Activated T-cell treated with anti-CD3 and anti-CD28 coated beads, Interleukin-2, amount 50 U/mL, for 4 hours (primary cell): ENCODE measurements around the gene SLIT3. TPM values are rescaled to one million over a fixed set of nuclear protein-coding genes. Genes with fewer than 3 reads are reported as not detected.

Experiments used
- ATAC-seq, 2 donors: fragments of 200-7000 bp; cut with Tn5 transposase; one replicate each; pipeline ENCODE4 v1.10.0; 2021
- DNase-seq: peaks from one replicate; pipeline ENCODE4 v3.0.0-alpha.2; 2020
- H3K27me3 Mint-ChIP-seq: one replicate; pipeline ENCODE4 v1.8.0; 2021; ENCODE audit warnings: low read depth, mixed read lengths
- H3K36me3 Mint-ChIP-seq: one replicate; pipeline ENCODE4 v1.8.0; 2022; ENCODE audit warnings: mixed read lengths; ENCODE audit not compliant: insufficient read depth
- H3K4me1 Mint-ChIP-seq: one replicate; pipeline ENCODE4 v1.8.0; 2021; ENCODE audit warnings: low read depth, mixed read lengths
- H3K4me3 Mint-ChIP-seq: one replicate; pipeline ENCODE4 v1.8.0; 2021; ENCODE audit warnings: mild to moderate bottlenecking, moderate library complexity, mixed read lengths
- H3K9me3 Mint-ChIP-seq: one replicate; pipeline ENCODE4 v1.8.0; 2021; ENCODE audit warnings: mixed read lengths
- total RNA-seq, 3 donors: library from RNA; stranded (reverse); gene quantifications; one replicate each; pipeline ENCODE4 v1.2.1, GENCODE V29; 2021

SLIT3 gene
- total RNA-seq, 3 donors from 2014 or later, result 0.03 to 0.16 (median 0.03) TPM

DNA sequence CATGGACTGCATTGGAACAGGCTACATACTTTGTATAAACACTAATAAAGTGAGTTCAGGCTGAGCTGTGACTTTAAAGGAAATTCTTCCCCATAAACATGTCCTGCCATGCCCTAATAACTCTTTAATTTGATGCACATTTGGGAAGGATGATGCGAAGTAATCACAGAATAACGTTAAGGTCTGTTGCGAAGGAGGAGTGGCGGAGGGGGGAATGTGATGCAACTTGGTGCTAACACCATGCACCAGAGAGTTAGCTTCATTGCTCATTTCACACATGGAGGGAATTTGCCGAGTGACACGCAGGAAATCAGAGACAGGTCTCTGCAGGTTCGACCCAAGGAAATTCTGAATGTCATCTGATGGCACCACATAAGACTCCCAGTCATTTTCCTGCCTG is 32.9 kb downstream of the SLIT3 start:
- H3K4me1 Mint-ChIP-seq, result no peaks in the 10 kb centered on the region
- no peak for ATAC-seq
- H3K27me3 Mint-ChIP-seq, result peaks cover 4% of the 10 kb centered on the region

DNA sequence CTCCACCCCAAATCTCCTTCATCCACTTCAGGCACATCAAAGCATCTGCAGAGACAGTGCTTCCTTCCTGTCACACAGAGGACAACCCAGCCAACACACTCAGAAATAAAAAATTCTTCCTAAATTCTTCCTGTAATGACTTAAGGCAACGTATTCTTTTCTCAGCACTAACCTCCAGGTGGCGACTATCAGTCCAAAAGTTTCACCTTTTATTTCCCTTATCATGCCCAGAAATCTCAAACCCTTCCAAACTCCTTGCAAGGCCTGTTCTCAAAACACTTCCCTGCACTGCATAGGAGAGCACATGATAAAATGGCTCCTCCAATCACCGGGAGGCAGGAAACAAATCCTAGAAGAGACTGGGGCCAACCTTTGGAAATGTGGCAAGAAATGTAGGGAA is 35.1 kb downstream of the SLIT3 start:
- H3K4me1 Mint-ChIP-seq, result no peaks in the 10 kb centered on the region
- DNase-seq (no peak), ATAC-seq (no peak)
- no peaks in the 10 kb centered on the region for H3K9me3 Mint-ChIP-seq
- peaks cover 4% of the 10 kb centered on the region for H3K27me3 Mint-ChIP-seq
- H3K4me3 Mint-ChIP-seq, result no peak overlapping the region
- no peaks in the 10 kb centered on the region for H3K36me3 Mint-ChIP-seq

More for the DNA sequence above, 32.9 kb downstream of the SLIT3 start:
- Mint-ChIP-seq H3K4me3 (no peak overlapping the region), H3K36me3 (no peaks in the 10 kb centered on the region), H3K9me3 (no peaks in the 10 kb centered on the region)
- DNase-seq, result no peak

DNA sequence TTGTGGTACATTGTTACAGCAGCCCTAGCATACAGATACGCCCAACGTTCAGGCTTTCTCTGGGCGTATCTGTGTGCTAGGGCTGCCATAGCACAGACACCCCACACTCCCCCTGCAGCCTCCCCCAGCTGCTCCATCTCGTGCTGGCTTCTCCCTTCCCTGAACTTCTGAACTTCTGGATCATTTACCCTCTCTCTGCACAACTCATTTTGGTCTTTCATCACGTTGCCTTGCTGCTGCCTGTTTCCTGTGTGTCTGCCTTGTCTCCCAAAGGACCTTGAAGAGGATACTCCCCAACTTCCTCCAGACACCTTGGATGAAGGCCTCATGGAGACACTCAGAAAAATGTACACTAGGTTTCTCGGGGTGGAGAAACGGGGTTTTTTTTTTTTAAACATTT is 37.3 kb downstream of the SLIT3 start:
- ATAC-seq, result no peak
- Mint-ChIP-seq H3K9me3 (no peaks in the 10 kb centered on the region), H3K27me3 (peaks cover 7% of the 10 kb centered on the region), H3K4me3 (no peak overlapping the region), H3K4me1 (no peaks in the 10 kb centered on the region), H3K36me3 (no peaks in the 10 kb centered on the region)
- no peak for DNase-seq

DNA sequence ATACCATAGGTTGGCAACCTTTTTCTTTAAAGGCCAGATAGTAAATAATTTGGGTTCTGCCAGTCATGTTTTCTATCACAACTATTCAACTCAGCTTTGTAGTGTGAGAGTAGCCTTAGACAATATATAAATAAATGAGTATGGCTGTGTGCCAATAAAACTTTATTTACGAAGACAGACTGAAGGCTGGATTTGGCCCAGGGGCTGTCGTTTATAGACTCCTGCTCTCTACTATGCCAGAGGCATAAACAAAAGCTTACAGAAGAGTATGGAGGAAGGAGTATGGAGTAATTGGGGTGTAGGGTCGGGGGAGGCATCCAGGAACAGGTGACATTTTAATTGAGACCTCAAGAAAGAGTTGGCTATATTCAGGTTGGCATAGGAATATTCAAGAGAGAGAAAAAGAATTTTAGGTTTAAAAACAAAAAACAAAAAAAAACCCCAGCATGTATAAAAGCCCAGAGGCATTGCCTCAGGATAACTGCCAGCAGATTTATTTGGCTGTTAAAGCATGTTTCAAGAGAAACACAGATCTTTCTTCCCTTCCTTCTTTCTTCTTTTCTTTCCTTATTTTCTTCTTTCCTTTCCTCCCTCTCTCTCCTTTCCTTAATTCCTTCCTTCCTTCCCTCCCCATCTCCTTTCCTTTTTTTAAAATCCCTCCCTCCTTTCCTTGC is 39.9 kb downstream of the SLIT3 start:
- ATAC-seq (no peak), DNase-seq (no peak)
- Mint-ChIP-seq H3K27me3 (peaks cover 7% of the 10 kb centered on the region), H3K9me3 (no peaks in the 10 kb centered on the region), H3K4me3 (no peak overlapping the region), H3K36me3 (no peaks in the 10 kb centered on the region), H3K4me1 (no peaks in the 10 kb centered on the region)

DNA sequence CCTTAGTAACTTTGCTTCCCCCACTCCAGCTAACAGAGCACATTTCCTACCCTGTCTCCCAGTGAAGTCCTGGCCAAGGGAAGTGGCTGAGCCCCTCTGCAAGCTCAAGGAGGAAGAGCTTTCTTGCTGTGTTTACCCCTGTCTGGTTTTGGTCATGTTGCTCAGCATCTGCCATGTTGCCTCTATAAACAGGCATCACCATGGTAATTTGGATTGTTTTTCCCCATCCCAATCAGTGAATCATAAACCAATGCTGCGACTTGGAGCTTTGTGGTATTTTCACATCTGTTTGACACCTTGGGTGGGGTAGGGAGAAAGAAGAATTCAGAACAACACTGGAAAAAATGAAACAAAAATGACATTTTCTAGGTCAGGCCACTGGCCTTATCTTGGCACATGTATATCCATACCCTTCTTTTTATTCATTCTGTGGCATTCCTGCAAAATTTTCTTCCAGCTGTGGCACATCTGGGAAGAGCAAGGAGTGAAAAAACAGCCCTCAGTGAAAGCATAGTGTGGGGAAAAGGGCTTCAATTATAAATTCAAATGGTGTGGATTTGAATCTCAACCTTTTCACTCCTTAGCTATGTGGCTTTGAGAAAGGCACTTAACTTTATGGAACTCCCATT is 42.5 kb downstream of the SLIT3 start:
- ATAC-seq (no peak), DNase-seq (no peak)
- Mint-ChIP-seq H3K27me3 (peaks cover 3% of the 10 kb centered on the region), H3K4me3 (no peak overlapping the region), H3K36me3 (no peaks in the 10 kb centered on the region), H3K9me3 (no peaks in the 10 kb centered on the region), H3K4me1 (no peaks in the 10 kb centered on the region)

DNA sequence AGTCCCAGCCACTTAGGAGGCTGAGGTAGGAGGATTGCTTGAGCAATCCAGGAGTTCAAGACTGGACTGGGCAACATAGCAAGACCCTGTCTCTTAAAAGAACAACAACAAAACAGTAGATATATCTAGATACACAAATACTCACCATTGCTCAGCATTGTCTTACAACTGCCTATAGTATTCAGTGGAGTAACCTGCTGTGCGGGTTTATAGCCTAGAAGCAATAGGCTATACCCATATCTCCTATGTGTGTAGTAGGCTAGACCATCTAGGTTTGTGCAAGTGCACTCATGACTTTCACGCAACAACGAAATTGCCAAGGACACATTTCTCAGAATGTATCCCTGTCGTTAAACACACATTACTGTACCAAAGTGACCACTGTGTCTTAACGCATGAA is 44.7 kb downstream of the SLIT3 start:
- H3K9me3 Mint-ChIP-seq, result no peaks in the 10 kb centered on the region
- ATAC-seq (no peak), DNase-seq (no peak)
- H3K4me1 Mint-ChIP-seq, result no peaks in the 10 kb centered on the region
- peaks cover 3% of the 10 kb centered on the region for H3K27me3 Mint-ChIP-seq
- no peaks in the 10 kb centered on the region for H3K36me3 Mint-ChIP-seq
- H3K4me3 Mint-ChIP-seq, result no peak overlapping the region

DNA sequence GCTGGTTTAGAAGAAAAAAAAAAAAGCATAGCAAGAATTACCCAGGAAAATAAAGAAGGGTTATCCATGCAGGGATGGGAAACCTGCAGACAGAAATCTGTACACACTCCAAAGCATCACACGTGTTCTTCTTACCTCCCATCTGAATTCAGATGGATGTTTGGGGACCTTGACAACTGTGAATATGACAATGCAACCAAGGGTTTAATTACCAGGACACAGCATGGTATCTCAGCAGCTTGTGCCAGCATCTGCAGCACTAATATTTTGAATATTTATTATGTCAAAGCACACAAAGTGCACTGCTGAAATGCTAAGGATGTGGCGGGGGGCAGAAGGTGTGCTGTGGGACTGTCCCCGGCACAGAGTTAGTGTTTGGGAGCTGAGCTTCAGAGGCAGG is 47.9 kb downstream of the SLIT3 start:
- Mint-ChIP-seq H3K27me3 (no peaks in the 10 kb centered on the region), H3K4me1 (no peaks in the 10 kb centered on the region), H3K36me3 (no peaks in the 10 kb centered on the region), H3K9me3 (no peaks in the 10 kb centered on the region), H3K4me3 (no peak overlapping the region)
- ATAC-seq (no peak), DNase-seq (no peak)

DNA sequence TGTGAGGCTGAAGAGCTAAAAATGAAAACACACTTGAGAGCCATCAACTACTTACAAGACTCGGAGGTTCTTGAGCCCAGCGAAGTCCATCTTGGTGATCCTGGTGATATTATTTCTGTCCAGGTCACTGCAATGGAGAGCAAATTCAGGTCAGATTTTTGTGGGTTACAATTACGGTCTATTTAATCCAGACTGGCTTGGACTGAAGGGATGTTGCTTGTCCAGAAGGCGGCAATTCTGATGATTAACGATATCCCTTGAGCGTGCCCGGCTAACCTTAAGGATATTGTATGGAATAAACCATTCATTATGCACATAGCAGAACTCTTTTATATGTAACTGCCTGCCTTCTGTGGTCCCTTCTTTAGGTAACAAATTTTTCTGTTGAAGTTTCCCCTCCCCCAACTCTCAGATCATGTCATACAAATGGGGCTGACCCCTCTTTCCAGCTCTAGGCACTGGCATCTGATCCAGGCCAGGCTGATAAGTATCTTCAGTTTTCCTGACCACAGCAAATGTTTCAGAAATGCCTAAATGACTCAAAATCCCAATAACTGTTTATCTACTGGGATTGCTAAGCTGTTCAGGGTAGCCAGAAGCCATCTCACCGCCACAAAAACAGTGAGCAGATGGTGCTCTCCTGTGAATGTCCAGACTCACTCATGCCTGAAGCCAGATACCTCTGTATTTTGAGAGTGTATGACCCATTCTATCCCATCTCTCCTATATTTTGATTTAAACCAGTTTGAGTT is 49.4 kb downstream of the SLIT3 start:
- Mint-ChIP-seq H3K4me3 (no peak overlapping the region), H3K4me1 (no peaks in the 10 kb centered on the region), H3K36me3 (no peaks in the 10 kb centered on the region), H3K27me3 (peaks cover 2% of the 10 kb centered on the region), H3K9me3 (no peaks in the 10 kb centered on the region)
- ATAC-seq, result no peak
- DNase-seq, result no peak

DNA sequence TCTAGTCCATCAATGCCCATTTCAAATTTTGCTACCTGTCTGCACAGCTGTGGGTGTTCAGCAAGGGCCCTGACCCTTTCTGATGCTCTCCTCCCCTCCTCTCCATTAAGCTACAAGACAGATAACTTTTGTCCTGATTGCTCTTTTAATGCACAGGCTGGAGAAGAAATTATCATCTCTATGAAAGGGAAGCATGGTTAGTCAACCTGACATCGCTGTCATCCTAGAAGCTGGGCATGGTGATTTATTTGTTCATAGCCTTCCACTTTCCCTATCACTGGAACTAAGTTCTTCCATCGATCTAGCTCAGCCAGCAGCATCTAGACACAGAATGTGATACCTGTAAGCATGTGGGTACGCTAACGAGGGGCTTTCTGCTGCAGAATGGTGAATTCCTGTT is 50.1 kb downstream of the SLIT3 start:
- no peaks in the 10 kb centered on the region for H3K36me3 Mint-ChIP-seq
- peaks cover 2% of the 10 kb centered on the region for H3K27me3 Mint-ChIP-seq
- H3K9me3 Mint-ChIP-seq, result no peaks in the 10 kb centered on the region
- no peaks in the 10 kb centered on the region for H3K4me1 Mint-ChIP-seq
- ATAC-seq (no peak), DNase-seq (no peak)
- H3K4me3 Mint-ChIP-seq, result no peak overlapping the region

DNA sequence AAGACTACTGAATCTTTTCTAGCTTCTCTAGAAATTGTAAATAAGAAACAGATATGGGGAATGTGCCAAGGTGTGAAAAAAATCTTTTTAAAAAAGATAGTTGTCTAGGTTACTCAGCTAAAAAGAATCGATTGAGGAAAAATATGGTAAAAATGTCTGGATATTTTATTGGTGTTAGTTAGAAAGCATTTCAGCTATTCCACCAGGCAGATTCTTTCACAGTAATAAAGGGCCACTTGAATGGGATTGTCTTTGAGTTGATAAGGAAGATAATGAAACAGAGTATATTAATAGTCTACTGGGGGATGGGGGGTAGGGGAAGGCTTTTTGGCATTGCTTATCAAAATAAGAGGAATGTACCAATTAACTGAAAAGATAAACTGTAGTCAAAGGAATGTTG is 51.9 kb downstream of the SLIT3 start:
- H3K36me3 Mint-ChIP-seq, result no peaks in the 10 kb centered on the region
- no peak overlapping the region for H3K4me3 Mint-ChIP-seq
- peaks cover 2% of the 10 kb centered on the region for H3K27me3 Mint-ChIP-seq
- H3K9me3 Mint-ChIP-seq, result no peaks in the 10 kb centered on the region
- H3K4me1 Mint-ChIP-seq, result no peaks in the 10 kb centered on the region
- DNase-seq (no peak), ATAC-seq (no peak)

DNA sequence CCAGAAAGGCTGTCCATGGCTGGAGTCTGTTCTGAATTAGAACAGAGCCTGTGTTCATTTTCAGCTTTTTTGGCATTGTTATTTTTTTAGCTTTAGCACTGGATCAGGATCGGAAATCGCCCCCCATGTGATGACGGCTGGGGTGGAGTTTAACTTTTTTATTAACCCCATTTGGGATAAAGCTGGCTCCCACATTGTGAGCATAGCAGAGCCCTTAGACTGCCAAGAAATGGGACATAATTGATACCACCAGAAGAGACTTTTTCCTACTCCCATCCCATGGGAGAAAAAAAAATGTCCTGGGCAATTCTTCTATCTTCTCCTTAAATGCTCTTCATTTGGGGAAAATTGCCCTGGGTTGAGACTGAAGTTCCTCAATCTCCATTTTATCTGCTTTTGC is 52.4 kb downstream of the SLIT3 start:
- no peaks in the 10 kb centered on the region for H3K9me3 Mint-ChIP-seq
- H3K27me3 Mint-ChIP-seq, result peaks cover 2% of the 10 kb centered on the region
- no peaks in the 10 kb centered on the region for H3K36me3 Mint-ChIP-seq
- ATAC-seq (no peak), DNase-seq (no peak)
- H3K4me1 Mint-ChIP-seq, result no peaks in the 10 kb centered on the region
- no peak overlapping the region for H3K4me3 Mint-ChIP-seq

DNA sequence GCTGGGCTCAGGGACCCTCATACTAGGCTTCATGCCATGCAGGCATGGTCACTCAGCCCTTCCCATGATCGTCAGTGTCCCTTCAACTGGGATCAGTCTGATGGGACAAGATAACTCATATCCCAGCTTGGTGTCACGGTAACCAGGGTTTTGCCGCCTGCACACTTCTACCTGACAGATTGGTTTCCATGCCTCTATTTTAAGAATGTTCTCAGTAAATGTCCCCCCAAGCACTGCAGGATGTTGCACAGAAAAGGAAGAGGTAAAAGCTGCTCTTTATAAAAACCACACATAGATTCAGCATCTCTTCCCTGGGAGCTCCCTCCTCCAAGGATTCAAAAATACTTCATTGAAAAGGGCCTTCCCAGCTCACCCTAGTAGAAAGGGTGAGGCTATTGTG is 56.1 kb downstream of the SLIT3 start:
- ATAC-seq (no peak), DNase-seq (no peak)
- no peak overlapping the region for H3K4me3 Mint-ChIP-seq
- H3K36me3 Mint-ChIP-seq, result no peaks in the 10 kb centered on the region
- peaks cover 11% of the 10 kb centered on the region for H3K9me3 Mint-ChIP-seq
- H3K4me1 Mint-ChIP-seq, result no peaks in the 10 kb centered on the region
- H3K27me3 Mint-ChIP-seq, result peaks cover 6% of the 10 kb centered on the region

DNA sequence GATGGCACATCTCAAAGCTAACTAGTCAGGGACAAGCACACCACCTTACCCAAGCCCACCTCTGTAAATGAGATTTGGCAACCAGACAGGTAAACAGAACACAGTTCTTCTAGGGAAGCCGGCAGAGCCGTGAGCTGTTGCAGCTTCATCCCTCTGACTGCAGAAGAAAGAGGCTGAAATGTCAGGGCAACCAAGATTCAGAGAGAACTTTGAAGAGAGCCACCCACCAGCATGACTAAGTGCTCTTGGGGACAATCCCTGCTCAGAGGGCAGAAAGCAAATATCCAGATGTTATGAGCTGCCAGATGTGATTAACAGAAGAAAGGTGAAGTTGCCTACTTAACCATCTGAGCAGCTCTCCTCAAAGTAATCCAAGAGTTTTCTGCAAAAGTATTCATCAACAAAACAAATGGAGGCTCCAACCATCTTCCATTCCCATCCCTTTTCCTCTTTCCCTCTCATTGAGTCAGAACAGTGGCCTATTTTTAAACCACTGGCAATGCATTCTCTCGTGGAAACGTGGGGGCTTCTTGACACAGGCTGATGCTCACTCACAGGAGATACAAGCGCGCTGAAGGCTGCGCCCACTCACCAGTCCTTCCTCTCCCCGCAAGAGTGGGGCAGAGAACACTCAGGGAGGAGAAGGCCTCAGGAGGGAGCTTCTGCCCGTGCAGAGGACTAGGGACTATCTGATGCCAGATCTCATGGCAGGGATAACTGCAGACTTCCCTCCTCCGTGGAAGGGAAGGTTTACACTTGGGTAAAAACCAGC is 57.1 kb downstream of the SLIT3 start:
- Mint-ChIP-seq H3K27me3 (peaks cover 6% of the 10 kb centered on the region), H3K4me3 (no peak overlapping the region), H3K9me3 (peaks cover 12% of the 10 kb centered on the region), H3K4me1 (no peaks in the 10 kb centered on the region), H3K36me3 (no peaks in the 10 kb centered on the region)
- ATAC-seq (no peak), DNase-seq (no peak)

DNA sequence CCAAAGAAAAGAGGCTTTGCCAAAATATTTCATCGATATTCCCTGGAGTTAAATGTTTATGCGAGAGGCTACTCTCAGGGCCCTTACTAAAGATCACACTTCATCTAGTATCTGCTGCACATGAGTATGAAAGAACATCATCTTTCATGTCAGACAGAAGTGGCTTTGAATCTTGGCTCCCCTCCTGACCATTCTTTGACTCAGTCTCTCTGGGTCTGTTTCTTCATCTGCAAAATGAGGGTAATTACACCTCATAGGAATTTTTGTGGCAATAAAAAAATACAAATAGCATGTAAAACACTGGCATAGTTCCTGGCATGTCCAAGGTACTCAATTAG is 58.1 kb downstream of the SLIT3 start:
- Mint-ChIP-seq H3K4me3 (no peak overlapping the region), H3K9me3 (peaks cover 21% of the 10 kb centered on the region), H3K4me1 (no peaks in the 10 kb centered on the region), H3K27me3 (peaks cover 6% of the 10 kb centered on the region), H3K36me3 (no peaks in the 10 kb centered on the region)
- DNase-seq (no peak), ATAC-seq (no peak)
